ENCODE data around the gene DOCK2. TPM values are rescaled to one million over a fixed set of nuclear protein-coding genes. Genes with fewer than 3 reads are reported as not detected.

DOCK2 gene
- 8.1 TPM for total RNA-seq

GRCh38 chr5:169637085-169637548 is at the start of gene DOCK2:
DOCK2 (plus strand) TSS chr5:169637275; CDS start chr5:169637327, 52 bp downstream.

GRCh38 chr5:169980418-169981053 is 343.5 kb downstream of the DOCK2 start, which contains the start of gene INSYN2B:
INSYN2B (minus strand) TSS chr5:169980495; CDS start chr5:169883898, 96,597 bp downstream.

GRCh38 chr5:170105642-170106611 is 468.9 kb downstream of the DOCK2 start, which contains the start of gene FOXI1:
FOXI1 (plus strand) TSS chr5:170105897; CDS start chr5:170105958, 61 bp downstream.

Small RNAs within 50 kb of the gene (small RNA-seq; reads per million reads assigned to genes)
- gene MIR378E: not detected

Other genes starting within 250 kb of the DOCK2 start
- 29.8 TPM for gene SPDL1, start 53.5 kb upstream of the DOCK2 start, total RNA-seq